Peyer's patch (tissue), 4 donors: Measurements from ENCODE around the gene HSPA12B. TPM values are rescaled to one million over a fixed set of nuclear protein-coding genes. Genes with fewer than 3 reads are reported as not detected.

Experiments used
- DNase-seq, 3 donors: peaks; one replicate each; pipeline ENCODE4 v3.0.0-alpha.2; 2017 to 2019
- H3K27ac ChIP-seq, 4 donors: fragments of 200-600 bp; sonication (generic); one replicate each; pipeline ENCODE4 v1.5.1; 2016 to 2019
- H3K27me3 ChIP-seq, 2 donors: fragments of 200-600 bp; sonication (generic); one replicate each; pipeline ENCODE4 v1.5.1; 2019
- H3K36me3 ChIP-seq, 3 donors: fragments of 200-600 bp; sonication (generic); one replicate each; pipeline ENCODE4 v1.5.1; 2016 to 2019
- H3K4me1 ChIP-seq, 4 donors: fragments of 200-600 bp; sonication (generic); one replicate each; pipeline ENCODE4 v1.5.1; 2016 to 2019
- H3K4me3 ChIP-seq, 4 donors: fragments of 200-600 bp; sonication (generic); 1 replicate in 3 of 4; 2 replicates in 1 of 4; pipeline ENCODE4 v1.5.1; 2016 to 2019; ENCODE audit warnings: mild to moderate bottlenecking in 1 of 4
- H3K9me3 ChIP-seq, 4 donors: fragments of 200-600 bp; sonication (generic); one replicate each; pipeline ENCODE4 v1.5.1; 2016 to 2019; ENCODE audit warnings: mild to moderate bottlenecking in 1 of 4
- CTCF ChIP-seq, 6 experiments: fragments of 450-650 bp in 4 of 6; fragments of 200-600 bp in 2 of 6; sonication (generic) in 1 of 6; IDR thresholded peaks; one replicate each; pipeline ENCODE4 v1.5.1; 2017 to 2019; ENCODE audit warnings: antibody characterized with exemption in 6 of 6, mild to moderate bottlenecking in 3 of 6, moderate library complexity in 1 of 6
- POLR2A ChIP-seq, 2 donors: fragments of 450-650 bp; IDR thresholded peaks; one replicate each; pipeline ENCODE4 v1.5.1; 2017; ENCODE audit warnings: antibody characterized with exemption in 2 of 2, mild to moderate bottlenecking in 2 of 2, moderate library complexity in 2 of 2
- total RNA-seq, 4 donors: library from RNA; depleted of rRNA; stranded (reverse); fragments of >200 nt; gene quantifications; one replicate each; pipeline ENCODE4 v1.1.0, GENCODE V29; 2016

HSPA12B gene
- total RNA-seq, 4 donors from 2014 or later = 1.2 to 4.3 (median 2.3) TPM

DNA sequence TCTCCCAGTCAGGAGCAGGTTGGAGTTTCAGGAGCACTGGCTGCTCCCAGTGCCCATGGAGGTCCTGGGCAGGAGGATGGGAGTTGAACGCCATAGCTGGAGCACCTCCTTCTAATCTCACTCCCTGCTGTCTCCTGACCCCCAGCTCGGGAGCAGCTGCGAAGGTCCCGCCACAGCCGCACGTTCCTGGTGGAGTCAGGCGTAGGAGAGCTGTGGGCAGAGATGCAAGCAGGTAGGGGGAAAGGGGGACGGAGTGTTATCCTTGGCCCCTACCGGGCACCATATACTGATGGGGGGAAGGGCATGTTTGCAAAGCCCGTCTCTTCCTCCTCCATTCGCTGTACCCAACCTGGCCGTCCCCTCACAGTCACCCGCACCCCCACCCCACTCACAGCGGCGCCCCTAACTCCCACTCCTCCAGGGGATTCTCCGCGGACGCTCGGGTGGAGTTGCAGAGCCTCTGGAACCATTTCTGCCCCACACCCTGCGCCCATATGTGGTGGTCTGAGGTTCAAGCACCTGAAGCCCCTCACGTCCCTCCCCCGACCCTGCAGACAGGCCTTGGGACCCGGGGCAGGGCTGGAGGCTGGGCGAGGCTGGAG, 16.7 kb downstream of the HSPA12B start:
- H3K36me3 ChIP-seq = no peaks in the 10 kb centered on the region
- peaks cover 0 to 5% of the 10 kb centered on the region in 2 donors for H3K27me3 ChIP-seq
- peaks cover 0 to 24% (median 2%) of the 10 kb centered on the region in 4 donors for H3K4me1 ChIP-seq
- TF ChIP-seq CTCF (IDR thresholded peaks at IDR 0.05) = no peak
- TF ChIP-seq POLR2A (IDR thresholded peaks at IDR 0.05) = no peak
- no peak overlapping the region for H3K4me3 ChIP-seq
- no peak overlapping the region for H3K27ac ChIP-seq
- no peaks in the 10 kb centered on the region for H3K9me3 ChIP-seq
- no peak for DNase-seq

DNA sequence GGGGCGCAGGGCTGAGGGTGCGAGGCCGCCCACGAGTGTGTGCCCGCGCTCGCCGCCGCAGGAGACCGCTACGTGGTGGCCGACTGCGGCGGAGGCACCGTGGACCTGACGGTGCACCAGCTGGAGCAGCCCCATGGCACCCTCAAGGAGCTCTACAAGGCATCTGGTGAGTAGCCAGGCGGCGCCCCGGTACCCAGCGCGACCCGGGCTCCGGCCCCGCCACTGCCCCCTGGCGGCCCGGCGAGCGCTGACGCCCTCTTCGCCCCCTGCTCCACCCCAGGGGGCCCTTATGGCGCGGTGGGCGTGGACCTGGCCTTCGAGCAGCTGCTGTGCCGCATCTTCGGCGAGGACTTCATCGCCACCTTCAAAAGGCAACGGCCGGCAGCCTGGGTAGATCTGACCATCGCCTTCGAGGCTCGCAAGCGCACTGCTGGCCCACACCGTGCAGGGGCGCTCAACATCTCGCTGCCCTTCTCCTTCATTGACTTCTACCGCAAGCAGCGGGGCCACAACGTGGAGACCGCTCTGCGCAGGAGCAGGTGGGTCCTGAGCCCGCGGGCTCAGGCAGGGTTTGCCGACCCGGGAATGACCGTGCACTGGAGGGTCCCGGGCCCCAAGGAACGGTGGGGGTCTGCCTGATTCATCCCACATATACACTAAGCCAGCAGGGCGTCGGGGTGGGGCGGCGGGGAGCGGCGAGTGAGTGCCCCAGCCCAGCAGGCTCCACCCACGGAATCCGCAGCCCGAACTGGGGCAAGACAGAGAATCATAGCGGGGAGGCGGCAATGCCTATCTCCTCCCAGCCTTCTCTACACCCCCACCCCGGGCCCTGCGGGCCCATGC, 17.4 kb downstream of the HSPA12B start:
- Histone ChIP-seq H3K27ac (no peak overlapping the region), H3K4me3 (no peak overlapping the region), H3K36me3 (no peaks in the 10 kb centered on the region), H3K27me3 (peaks cover 0 to 5% of the 10 kb centered on the region in 2 donors), H3K9me3 (no peaks in the 10 kb centered on the region), H3K4me1 (peaks cover 0 to 24% (median 2%) of the 10 kb centered on the region in 4 donors)
- TF ChIP-seq POLR2A (IDR thresholded peaks at IDR 0.05) (no peak), CTCF (IDR thresholded peaks at IDR 0.05) (peak in 5 of 6 experiments; percentile 4 to 70 (median 61))
- DNase-seq = peak in 1 of 3 donors; percentile 57

GRCh38 chr20:3751305-3751674, 18.8 kb downstream of the HSPA12B start:
- Histone ChIP-seq H3K9me3 (no peaks in the 10 kb centered on the region), H3K27ac (no peak overlapping the region), H3K4me1 (peaks cover 0 to 24% (median 2%) of the 10 kb centered on the region in 4 donors), H3K36me3 (no peaks in the 10 kb centered on the region), H3K27me3 (peaks cover 0 to 5% of the 10 kb centered on the region in 2 donors), H3K4me3 (peak overlapping the region in 3 of 4 donors; percentile 36 to 51 (median 39))
- TF ChIP-seq CTCF (IDR thresholded peaks at IDR 0.05) (no peak), POLR2A (IDR thresholded peaks at IDR 0.05) (no peak)
- peak in 1 of 3 donors; percentile 42 for DNase-seq

GRCh38 chr20:3751675-3752385, 19.3 kb downstream of the HSPA12B start:
- Histone ChIP-seq H3K4me1 (peaks cover 0 to 24% (median 2%) of the 10 kb centered on the region in 4 donors), H3K4me3 (peak overlapping the region in 3 of 4 donors; percentile 36 to 51 (median 39)), H3K9me3 (no peaks in the 10 kb centered on the region), H3K36me3 (no peaks in the 10 kb centered on the region), H3K27me3 (peaks cover 0 to 5% of the 10 kb centered on the region in 2 donors), H3K27ac (no peak overlapping the region)
- TF ChIP-seq CTCF (IDR thresholded peaks at IDR 0.05) (no peak), POLR2A (IDR thresholded peaks at IDR 0.05) (no peak)
- peak; percentile 30 to 68 (median 64) for DNase-seq

GRCh38 chr20:3752386-3752759, 19.9 kb downstream of the HSPA12B start:
- no peaks in the 10 kb centered on the region for H3K9me3 ChIP-seq
- peaks cover 0 to 5% of the 10 kb centered on the region in 2 donors for H3K27me3 ChIP-seq
- no peak overlapping the region for H3K27ac ChIP-seq
- no peaks in the 10 kb centered on the region for H3K36me3 ChIP-seq
- peak overlapping the region in 3 of 4 donors; percentile 36 to 51 (median 39) for H3K4me3 ChIP-seq
- no peak for DNase-seq
- peaks cover 0 to 24% (median 2%) of the 10 kb centered on the region in 4 donors for H3K4me1 ChIP-seq
- no peak for TF ChIP-seq POLR2A (IDR thresholded peaks at IDR 0.05)
- no peak for TF ChIP-seq CTCF (IDR thresholded peaks at IDR 0.05)
